Stimulated activated CD8-positive, alpha-beta memory T cell treated with anti-CD3 and anti-CD28 coated beads, Interleukin-4, amount 100 ng/mL, for 1 hour (primary cell): ENCODE data around the gene CCDC120.

Source experiments
- DNase-seq, 2 donors: peaks; one replicate each; pipeline ENCODE4 v3.0.0-alpha.2; 2020; ENCODE audit warnings: low read depth in 2 of 2, low spot score in 1 of 2

Gene CCDC120

DNA sequence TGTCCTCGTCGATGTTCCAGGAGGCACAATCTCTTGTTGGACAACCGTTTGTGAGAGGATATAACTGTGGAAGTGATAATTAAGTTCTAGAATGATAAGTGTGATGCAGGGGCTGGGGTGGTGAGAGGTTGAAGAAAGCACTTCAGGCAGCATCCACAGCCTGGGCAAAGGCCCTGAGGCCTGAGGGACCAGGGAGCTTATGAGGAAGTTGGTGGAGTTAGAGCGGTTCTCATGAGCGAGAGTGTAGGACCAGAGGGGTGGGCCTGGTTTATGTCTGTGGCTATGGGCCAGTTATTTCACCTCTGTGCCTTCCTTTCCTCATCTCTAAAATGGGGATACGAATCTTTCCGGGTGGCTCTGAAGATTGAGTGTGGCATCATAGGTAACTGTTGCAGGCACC is 2.7 kb downstream of the CCDC120 start:
- no peak for DNase-seq

DNA sequence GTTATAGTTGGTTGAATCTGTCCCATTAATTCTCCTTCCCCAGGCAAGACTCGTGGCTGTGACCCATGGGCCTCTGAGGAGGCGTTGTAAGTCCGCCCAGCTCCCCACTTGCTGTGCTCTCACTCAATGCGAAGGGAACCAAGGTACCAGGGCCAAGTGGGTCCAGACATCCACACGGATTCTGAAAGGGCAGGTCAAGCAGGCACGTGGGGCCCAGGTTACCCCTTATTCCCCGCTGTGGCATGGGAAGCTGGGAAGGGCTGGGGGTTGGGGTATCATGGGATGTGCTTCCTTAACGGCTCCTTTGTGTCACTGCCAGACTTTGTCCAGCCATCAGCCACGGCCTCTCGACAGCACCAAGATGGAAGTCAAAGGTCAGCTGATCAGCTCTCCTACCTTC is 3.1 kb downstream of the CCDC120 start:
- DNase-seq: no peak

DNA sequence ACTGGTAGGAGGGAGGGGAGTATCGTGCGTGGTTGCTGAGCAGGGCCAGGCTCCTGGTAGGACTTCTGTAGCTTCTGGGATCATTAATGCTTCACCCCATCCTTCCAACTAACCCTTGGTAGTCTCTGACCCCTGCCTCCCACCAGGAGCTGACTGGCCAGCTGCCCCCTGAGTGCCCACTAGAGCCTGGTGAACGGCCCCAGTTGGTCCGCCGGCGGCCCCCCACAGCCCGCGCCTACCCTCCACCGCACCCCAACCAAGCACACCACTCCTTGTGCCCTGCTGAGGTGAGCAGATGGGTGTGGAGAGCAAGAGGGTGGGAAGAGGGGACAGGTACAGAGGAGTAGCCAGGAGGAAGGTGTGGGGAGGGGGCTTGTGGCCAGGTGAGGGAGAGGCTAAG is 4.9 kb downstream of the CCDC120 start:
- no peak for DNase-seq

DNA sequence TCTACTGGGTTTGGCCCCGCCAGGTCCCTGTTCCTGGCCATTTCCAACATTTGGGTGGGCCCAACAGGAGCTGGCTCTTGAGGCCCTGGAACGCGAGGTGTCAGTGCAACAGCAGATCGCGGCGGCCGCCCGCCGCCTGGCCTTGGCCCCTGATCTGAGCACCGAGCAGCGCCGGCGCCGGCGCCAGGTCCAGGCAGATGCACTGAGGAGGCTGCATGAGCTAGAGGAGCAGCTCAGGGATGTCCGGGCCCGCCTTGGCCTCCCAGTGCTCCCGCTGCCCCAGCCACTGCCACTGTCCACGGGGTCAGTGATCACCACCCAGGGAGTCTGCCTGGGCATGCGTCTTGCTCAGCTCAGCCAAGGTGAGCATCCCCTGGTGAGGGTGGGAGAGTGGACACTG is 5.5 kb downstream of the CCDC120 start:
- no peak for DNase-seq

DNA sequence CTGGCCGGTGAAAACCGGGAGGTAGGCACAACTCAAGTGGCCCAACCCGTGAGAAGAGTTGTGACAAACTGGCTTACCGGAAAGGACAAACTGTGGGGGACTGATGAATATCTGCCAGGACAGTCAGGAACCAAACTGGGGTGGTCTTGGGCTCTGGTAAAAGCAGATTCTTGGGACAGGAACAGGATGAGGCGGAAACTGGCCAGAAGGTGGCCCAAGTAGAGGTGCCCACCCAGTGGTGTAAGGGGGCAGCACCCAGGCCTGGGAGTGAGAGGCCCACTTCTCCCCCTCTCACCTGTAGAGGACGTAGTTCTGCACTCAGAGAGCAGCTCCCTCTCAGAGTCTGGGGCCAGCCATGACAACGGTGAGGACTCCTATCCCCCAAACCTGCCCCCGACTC is 5.9 kb downstream of the CCDC120 start:
- no peak for DNase-seq

DNA sequence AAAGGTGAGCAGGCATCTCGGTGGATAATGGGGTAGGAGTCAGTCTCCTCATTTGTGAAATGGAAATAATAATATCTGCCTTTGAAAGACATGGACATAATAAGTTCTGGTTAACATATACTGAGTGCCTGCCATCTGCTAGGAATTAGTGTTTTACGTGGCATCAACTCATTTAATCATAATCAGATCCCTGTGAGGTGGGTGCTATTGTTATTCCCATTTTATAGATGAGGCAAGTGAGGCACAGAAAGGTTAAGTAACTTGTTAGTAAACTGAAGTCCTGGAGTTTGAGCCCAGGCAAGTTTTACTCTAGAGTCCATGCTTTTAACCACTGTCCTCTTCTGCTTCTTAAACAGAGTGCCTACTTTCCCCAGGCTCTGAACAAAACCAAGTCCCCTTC is 7.5 kb downstream of the CCDC120 start:
- DNase-seq: no peak

DNA sequence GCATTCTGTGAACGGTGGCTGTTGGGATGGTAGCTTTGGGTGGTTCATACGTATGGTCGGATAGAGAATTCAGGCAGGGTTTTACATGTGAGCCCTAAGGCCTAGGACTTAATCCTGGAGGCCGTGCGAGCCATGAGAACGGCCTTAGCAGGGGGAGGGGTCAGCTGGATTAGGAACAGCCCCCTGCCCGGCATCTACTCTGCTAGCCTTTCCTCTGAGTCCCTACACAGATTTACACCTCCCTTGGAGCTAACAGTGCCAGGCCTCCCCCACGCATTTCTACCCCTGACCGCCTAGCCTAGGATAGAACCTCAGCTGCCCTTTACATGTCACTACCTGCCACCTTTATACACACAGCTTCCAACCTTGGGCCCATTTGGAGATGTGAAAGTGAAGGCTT is 7.9 kb downstream of the CCDC120 start:
- no peak for DNase-seq

DNA sequence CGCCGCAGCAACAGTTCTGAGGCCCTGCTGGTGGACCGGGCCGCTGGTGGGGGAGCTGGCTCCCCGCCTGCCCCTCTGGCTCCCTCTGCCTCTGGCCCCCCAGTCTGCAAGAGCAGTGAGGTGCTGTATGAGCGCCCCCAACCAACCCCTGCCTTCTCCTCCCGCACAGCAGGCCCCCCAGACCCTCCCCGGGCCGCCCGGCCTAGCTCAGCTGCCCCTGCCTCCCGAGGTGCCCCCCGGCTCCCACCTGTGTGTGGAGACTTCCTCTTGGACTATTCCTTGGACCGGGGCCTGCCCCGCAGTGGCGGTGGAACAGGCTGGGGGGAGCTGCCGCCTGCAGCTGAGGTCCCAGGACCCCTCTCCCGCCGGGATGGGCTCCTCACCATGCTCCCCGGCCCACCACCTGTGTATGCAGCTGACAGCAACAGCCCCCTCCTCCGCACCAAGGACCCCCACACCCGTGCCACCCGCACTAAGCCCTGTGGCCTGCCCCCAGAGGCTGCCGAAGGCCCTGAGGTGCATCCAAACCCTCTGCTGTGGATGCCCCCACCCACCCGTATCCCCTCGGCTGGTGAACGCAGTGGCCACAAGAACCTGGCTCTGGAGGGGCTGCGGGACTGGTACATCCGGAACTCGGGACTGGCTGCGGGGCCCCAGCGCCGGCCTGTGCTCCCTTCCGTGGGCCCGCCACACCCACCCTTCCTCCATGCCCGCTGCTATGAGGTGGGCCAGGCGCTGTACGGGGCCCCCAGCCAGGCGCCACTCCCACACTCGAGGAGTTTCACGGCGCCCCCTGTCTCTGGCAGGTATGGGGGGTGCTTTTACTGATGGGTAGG is 8.7 kb downstream of the CCDC120 start:
- DNase-seq: no peak

DNA sequence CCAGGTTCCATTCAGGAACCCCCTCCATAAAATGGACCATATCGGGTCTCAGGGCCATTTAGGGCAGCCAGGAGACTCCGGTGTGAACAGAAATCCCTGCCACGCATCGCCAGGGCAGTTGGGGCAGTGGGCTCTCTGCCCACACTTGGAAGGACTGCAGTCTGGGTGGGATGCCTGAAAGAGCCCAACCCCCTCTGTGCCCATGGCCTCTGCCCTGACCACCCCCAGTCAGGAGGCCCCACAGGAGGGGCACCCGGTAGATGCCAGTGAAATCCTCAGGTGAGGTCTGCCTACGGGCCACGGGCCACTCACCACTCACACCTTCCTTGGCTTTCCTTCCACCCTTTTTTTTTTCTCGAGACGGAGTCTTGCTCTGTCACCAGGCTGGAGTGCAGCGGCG is 10.2 kb downstream of the CCDC120 start:
- no peak for DNase-seq

DNA sequence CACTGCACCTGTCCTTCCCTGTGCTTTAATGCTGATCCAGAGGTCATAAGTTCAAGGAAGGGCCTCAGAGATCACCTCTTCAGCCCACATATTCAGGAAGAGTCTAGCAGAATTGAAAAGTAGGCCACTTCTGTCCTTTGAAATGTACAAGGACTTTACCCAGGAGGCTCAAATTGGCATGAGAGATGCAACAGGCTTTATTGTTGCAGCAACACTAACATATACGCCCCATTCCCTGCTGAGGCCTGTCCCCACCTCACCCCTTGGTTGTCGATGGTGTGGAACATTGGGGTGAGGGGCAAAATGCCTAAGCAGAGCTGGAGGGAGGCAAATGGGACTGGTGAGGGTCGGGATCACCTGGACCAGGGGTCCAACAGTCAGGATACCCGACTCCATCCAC is 12.2 kb downstream of the CCDC120 start:
- no peak for DNase-seq

DNA sequence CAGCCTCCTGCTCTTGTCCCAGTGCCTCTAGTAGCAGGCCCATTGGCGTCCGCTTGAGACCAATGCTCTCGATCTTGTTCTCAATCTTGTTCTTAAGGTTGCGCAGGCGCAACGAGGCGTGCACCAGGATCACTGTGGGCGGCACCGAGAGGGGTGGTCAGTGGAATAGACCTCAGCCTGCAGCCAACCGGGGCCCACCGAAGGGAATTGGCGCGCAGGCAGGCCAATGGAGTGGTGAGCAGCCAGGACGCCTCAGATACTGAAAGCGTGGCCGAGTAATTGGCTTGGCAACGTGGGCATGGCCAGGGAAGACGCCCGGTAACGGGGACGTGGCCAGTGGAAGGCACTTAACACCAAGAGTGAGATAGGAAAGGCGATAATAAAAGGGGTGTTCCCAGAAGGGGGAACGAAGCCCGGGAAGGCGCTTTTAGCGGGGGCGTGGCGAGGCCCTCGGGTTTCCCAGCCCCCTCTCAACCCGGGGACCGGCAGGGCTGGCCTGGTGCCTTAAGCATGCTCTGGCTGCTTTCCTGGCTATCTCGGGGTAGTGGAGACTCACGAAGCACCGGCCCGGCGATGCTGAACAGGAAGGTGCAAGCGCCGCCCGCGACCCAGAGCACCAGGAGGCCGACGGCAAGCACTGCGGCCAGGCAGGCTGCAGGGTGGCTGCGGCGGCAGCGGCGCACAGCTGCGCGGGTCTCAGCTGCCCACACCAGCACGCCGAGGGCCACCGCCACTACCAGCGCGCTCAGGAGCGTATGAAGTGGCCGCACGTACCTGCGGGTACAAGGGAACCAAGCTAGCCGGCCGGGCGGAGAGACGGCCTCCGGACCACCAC is 13.3 kb downstream of the CCDC120 start:
- DNase-seq: no peak

DNA sequence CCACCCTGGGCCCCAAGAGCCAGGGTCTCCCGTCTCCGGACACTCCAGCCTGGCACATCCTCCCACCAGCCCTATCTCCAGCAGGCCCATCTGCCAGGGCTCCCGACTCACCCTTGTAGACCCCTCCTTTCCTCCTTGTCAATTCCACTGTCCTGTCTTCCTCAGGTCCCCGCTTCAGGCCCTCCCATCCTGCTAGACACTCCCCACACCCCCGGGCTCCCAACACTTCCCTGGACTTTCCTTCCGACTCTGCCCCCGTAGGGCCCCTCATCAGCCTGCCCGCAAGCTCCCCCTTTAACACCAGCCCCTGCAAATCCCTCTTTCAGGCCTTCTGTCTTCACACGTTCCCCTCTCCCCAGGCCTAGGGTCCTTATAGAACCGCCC is 13.9 kb downstream of the CCDC120 start:
- DNase-seq: no peak

DNA sequence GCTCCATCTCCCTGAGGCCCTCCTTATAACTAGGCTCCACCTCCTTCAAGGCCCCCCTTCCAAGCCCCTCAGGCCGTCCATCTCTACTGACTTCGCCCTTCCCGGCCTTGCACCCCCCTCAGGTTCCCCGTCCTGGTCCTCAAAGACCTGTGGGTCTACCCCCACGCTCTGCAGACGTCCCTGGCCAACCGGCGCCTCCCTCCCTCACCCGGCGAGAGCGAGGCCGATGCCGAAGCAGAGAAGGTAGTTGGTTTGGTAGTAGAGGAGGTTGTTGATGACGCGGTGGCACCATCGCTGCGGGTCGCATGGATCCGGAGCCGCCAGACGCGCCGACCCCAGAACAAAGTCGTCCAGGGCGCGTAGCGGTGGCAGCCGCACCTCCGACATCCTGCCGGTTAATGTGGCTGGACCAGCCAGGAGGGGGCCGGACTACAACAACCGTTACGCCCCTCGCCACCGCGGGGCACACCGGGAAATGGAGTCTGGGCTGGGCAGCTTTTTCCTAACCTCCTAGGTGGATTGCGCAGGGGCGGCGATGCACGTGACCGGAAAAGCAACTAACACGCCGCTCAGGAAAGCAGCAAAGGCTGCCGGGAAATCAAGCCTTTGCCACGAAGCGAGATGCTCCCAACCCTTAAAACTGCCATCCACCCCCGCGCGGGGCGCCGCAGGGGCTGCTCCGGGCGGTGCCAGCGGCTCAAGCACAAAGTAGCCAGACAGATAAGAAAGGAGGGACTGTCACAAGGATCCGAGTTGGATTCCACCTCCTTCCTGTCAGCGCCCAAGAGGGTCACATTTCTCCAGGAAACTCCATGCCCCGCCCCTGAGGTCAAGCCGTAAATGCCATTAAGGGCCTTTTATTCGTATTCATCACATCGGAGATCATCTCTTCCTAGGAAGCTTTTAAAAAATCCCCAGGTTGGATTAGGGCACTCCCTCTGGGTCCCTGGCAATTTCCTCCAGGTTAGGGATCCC is 15.1 kb downstream of the CCDC120 start, which contains the start of gene PRAF2:
Gene PRAF2 (minus strand): TSS at position 402 of the 975 bp plus-strand sequence. CDS start 15 bp downstream, at position 387.
- DNase-seq: peak; percentile 61 to 79

DNA sequence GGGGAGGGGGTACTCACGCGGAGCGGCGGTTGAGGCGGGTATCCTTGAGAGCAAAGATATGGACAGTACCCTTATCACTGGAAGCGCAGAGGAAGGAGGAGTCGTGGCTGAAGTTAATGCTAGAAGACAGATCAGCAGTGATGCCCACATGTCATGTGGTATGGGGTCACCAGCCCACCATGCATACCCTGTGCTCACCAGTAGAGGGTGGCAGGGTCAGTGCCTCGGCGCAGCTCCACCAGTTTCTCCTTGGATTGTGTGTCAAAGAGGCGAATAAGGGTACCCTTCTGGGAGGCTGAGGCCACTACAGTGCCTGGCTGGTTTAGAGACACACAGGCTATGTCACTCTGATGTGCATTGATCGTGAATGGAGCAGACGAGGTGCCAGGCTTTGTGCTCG is 16.5 kb downstream of the CCDC120 start:
- no peak for DNase-seq

DNA sequence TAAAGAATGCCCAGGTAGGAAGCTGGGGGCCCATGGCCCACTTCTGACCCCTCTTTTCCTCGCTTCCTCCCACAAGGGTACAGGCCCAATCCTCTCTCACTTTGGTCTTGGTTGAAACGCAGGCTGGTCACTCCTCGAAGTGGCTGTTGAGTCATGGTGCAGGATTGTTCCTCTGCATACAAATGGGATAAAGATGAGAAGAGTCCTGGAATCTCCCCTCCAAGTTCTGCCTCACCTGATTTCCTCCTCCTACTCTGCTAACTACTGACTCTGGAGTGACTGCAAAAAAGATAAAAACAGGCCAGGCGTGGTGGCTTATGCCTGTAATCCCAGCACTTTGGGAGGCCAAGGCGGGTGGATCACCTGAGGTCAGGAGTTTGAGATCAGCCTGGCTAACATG is 19.1 kb downstream of the CCDC120 start:
- DNase-seq: no peak

DNA sequence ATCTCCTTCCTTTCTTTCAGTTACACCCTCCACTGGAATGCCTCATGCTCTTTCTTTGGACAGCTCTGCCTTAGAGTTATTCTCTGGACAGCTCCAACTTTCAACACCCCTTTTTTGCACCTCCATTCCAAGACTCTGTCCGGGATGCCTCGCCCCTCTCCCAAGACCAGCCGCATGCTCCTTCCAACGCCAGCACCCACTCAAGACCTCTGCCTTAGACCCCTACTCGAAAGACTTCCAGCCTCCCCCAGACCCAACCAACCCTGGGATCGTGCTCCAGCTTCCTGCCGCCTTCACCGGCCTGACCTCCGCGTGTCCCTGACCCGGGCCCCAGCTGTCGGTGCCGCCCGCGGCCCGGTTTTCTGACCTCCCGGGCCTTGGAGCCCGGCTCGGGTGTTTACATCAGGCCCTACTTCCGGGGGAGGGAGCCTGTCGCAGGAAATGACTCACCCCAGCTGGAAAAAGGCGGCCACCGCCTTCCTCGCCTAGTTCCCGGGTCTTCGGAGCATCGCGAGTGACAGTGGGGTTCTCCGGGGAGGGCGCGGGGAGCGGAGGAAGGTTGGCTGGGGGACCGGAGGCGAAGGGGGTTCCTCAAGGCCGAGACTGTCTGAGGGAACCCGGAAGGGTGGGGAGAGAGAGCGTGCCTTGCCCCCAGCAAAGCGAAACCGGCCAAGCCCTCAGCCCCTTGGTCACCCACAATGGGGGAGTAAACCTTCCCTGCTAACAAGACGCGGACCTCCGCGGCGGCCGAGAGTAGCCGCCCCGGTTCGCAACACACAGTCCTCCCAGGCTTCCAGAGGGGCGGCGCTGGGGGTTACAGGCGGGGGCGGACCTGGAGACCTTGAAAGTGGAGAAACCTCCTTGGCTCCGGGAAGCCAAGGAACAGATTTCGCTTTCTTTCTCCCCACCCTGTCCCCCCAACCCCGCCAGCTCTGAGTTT is 21.0 kb downstream of the CCDC120 start, which contains the start of gene WDR45:
Gene WDR45 (minus strand): TSS at position 399 of the 940 bp plus-strand sequence. CDS start 1,792 bp downstream, outside the sequence.
- DNase-seq: peak; percentile 34 to 55

DNA sequence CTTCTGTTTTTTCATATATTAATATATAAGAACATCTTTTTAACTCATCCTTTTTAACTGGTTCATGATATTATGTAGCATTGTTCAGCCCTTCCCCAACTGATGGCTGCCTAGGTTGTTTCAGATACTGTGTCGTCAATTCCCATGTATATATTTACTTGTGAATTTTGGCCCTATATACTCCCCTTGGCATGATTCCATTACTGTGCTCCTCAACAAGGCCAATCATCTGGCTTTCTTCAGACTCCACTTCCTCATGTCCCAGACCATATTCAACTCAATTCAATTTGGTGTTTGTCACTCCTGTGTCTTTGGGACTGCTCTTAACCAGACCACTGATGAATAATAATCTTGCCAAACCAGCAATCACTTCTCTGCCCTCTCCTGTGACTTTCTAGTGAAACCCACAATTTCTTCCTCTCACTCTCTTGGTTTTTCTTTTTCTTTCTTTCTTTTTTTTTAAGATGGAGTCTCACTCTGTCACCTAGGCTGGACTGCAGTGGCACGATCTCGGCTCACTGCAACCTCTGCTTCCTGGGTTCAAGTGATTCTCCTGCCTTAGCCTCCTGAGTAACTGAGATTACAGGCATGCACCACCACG is 23.6 kb downstream of the CCDC120 start:
- no peak for DNase-seq

DNA sequence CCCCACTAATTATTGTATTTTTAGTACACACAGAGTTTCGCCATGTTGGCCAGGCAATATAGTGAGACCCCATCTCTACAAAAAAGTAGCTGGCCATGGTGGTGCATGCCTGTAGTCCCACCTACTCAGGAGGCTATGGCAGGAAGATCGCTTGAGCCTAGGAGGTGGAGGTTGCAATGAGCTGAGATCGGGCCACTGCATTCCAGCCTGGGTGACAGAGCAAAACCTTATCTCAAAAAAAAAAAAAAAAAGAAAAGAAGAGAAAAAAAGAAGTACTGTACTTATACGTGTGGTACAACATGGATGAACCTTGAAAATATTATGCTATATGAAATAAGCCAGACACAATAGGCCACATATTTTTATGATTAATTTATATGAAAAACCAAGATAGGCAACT is 30.8 kb downstream of the CCDC120 start:
- no peak for DNase-seq

DNA sequence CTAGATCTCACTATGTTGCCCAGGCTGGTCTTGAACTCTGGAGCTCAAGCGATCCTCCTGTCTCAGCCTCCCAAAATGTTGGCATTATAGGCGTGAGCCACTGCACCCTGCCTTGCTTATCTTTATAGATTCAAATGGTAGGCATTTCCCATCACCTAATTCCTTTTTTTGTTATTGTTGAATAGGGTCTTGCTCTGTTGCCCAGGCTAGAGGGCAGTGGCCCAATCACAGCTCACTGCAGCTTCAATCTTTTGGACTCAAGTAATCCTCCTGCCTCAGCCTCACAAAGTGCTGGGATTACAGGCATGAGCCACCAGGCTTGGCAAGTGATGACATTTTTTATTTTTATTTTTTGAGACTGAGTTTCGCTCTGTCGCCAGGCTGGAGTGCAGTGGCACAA is 37.6 kb downstream of the CCDC120 start:
- no peak for DNase-seq
